ENCODE data around the gene MGMT.

The MGMT gene

GRCh38 chr10:129615921-129616525 lies 149.0 kb downstream of the MGMT start:
- in situ Hi-C loops (cut with MboI; ENCODE audit: low sequenced_read_pairs): no loop called here

- in situ Hi-C loops (cut with MboI; ENCODE audit: low sequenced_read_pairs): no loop called here
Measured at GRCh38 chr10:129617768-129618167, 150.7 kb downstream of the MGMT start.

GRCh38 chr10:129621062-129621461 lies 154.0 kb downstream of the MGMT start:
- in situ Hi-C loops (cut with MboI; ENCODE audit: low sequenced_read_pairs): no loop called here

- in situ Hi-C loops (cut with MboI; ENCODE audit: low sequenced_read_pairs): no loop called here
Measured at GRCh38 chr10:129621693-129622092, 154.7 kb downstream of the MGMT start.

- in situ Hi-C loops (cut with MboI; ENCODE audit: low sequenced_read_pairs): no loop called here
Measured at GRCh38 chr10:129622291-129622690, 155.2 kb downstream of the MGMT start.

- in situ Hi-C loops (cut with MboI; ENCODE audit: low sequenced_read_pairs): no loop called here
Measured at GRCh38 chr10:129622736-129623135, 155.7 kb downstream of the MGMT start.

- in situ Hi-C loops (cut with MboI; ENCODE audit: low sequenced_read_pairs): no loop called here
Measured at GRCh38 chr10:129624526-129624925, 157.5 kb downstream of the MGMT start.

GRCh38 chr10:129626309-129626708 lies 159.3 kb downstream of the MGMT start:
- in situ Hi-C loops (cut with MboI; ENCODE audit: low sequenced_read_pairs): no loop called here

- in situ Hi-C loops (cut with MboI; ENCODE audit: low sequenced_read_pairs): no loop called here
Measured at GRCh38 chr10:129626796-129627435, 159.9 kb downstream of the MGMT start.

- in situ Hi-C loops (cut with MboI; ENCODE audit: low sequenced_read_pairs): no loop called here
Measured at GRCh38 chr10:129627442-129627841, 160.4 kb downstream of the MGMT start.

- in situ Hi-C loops (cut with MboI; ENCODE audit: low sequenced_read_pairs): no loop called here
Measured at GRCh38 chr10:129628823-129629222, 161.8 kb downstream of the MGMT start.

GRCh38 chr10:129629911-129630310 lies 162.9 kb downstream of the MGMT start:
- in situ Hi-C loops (cut with MboI; ENCODE audit: low sequenced_read_pairs): no loop called here

- in situ Hi-C loops (cut with MboI; ENCODE audit: low sequenced_read_pairs): no loop called here
Measured at GRCh38 chr10:129631006-129631405, 164.0 kb downstream of the MGMT start.

GRCh38 chr10:129631870-129632623 lies 165.0 kb downstream of the MGMT start:
- in situ Hi-C loops (cut with MboI; ENCODE audit: low sequenced_read_pairs): no loop called here

GRCh38 chr10:129637010-129637409 lies 170.0 kb downstream of the MGMT start:
- in situ Hi-C loops (cut with MboI; ENCODE audit: low sequenced_read_pairs): no loop called here

GRCh38 chr10:129637846-129638245 lies 170.8 kb downstream of the MGMT start:
- in situ Hi-C loops (cut with MboI; ENCODE audit: low sequenced_read_pairs): no loop called here

GRCh38 chr10:129641351-129641750 lies 174.3 kb downstream of the MGMT start:
- in situ Hi-C loops (cut with MboI; ENCODE audit: low sequenced_read_pairs): no loop called here

GRCh38 chr10:129641982-129642381 lies 174.9 kb downstream of the MGMT start:
- in situ Hi-C loops (cut with MboI; ENCODE audit: low sequenced_read_pairs): no loop called here

- in situ Hi-C loops (cut with MboI; ENCODE audit: low sequenced_read_pairs): no loop called here
Measured at GRCh38 chr10:129642427-129642826, 175.4 kb downstream of the MGMT start.

- in situ Hi-C loops (cut with MboI; ENCODE audit: low sequenced_read_pairs): no loop called here
Measured at GRCh38 chr10:129643266-129643665, 176.2 kb downstream of the MGMT start.

- in situ Hi-C loops (cut with MboI; ENCODE audit: low sequenced_read_pairs): no loop called here
Measured at GRCh38 chr10:129645487-129645886, 178.4 kb downstream of the MGMT start.

GRCh38 chr10:129646973-129647372 lies 179.9 kb downstream of the MGMT start:
- in situ Hi-C loops (cut with MboI; ENCODE audit: low sequenced_read_pairs): no loop called here
